OCI-LY1 (cell line): ENCODE measurements around the gene FAP.

Experiments
- H2AFZ ChIP-seq: fragments of 200-600 bp; sonication (generic), shearing (Covaris generic); 2 replicates; pipeline ENCODE4 v1.6.0; 2014; ENCODE audit warnings: antibody characterized with exemption, mild to moderate bottlenecking, low read length
- H3F3A ChIP-seq: fragments of 200-600 bp; sonication (generic), shearing (Covaris generic); 2 replicates; pipeline ENCODE4 v1.6.0; 2014; ENCODE audit warnings: mild to moderate bottlenecking, antibody characterized with exemption, low read length, moderate library complexity; ENCODE audit not compliant: insufficient read depth
- H3K27ac ChIP-seq: fragments of 200-600 bp; sonication (generic); 2 replicates; pipeline ENCODE4 v1.5.1; 2014; ENCODE audit warnings: low read length, mixed run types, mild to moderate bottlenecking, low read depth; ENCODE audit not compliant: poor library complexity, severe bottlenecking
- H3K27me3 ChIP-seq: fragments of 200-600 bp; sonication (generic); 2 replicates; pipeline ENCODE4 v1.6.0; 2014; ENCODE audit warnings: antibody characterized with exemption, mild to moderate bottlenecking, low read length, moderate library complexity; ENCODE audit not compliant: insufficient read depth
- H3K36me3 ChIP-seq: fragments of 200-600 bp; sonication (generic); 2 replicates; pipeline ENCODE4 v1.6.1; 2014; ENCODE audit warnings: mild to moderate bottlenecking, antibody characterized with exemption, low read length, moderate library complexity, mixed read lengths; ENCODE audit not compliant: insufficient read depth
- H3K4me1 ChIP-seq: fragments of 200-600 bp; sonication (generic); 2 replicates; pipeline ENCODE4 v1.5.1; 2014; ENCODE audit warnings: mild to moderate bottlenecking, low read length, moderate library complexity; ENCODE audit not compliant: insufficient read depth, severe bottlenecking
- H3K4me2 ChIP-seq: fragments of 200-600 bp; sonication (generic), shearing (Covaris generic); 2 replicates; pipeline ENCODE4 v1.6.1; 2014; ENCODE audit warnings: low read length
- H3K4me3 ChIP-seq: fragments of 200-600 bp; sonication (generic); 2 replicates; pipeline ENCODE4 v1.5.1; 2014; ENCODE audit warnings: low read length, low read depth, mild to moderate bottlenecking, mixed read lengths; ENCODE audit not compliant: poor library complexity, severe bottlenecking
- H3K79me2 ChIP-seq: fragments of 200-600 bp; shearing (Covaris generic); 2 replicates; pipeline ENCODE4 v1.6.1; 2016; ENCODE audit warnings: mixed run types, low read length, mixed read lengths; ENCODE audit not compliant: insufficient read depth
- H3K9ac ChIP-seq: fragments of 200-600 bp; sonication (generic), shearing (Covaris generic); 2 replicates; pipeline ENCODE4 v1.6.1; 2014; ENCODE audit warnings: mild to moderate bottlenecking, low read length, mixed read lengths
- H3K9me2 ChIP-seq: fragments of 200-600 bp; sonication (generic), shearing (Covaris generic); 2 replicates; pipeline ENCODE4 v1.6.1; 2014; ENCODE audit warnings: low read depth, mild to moderate bottlenecking, low read length, mixed read lengths
- H3K9me3 ChIP-seq: fragments of 200-600 bp; shearing (Covaris generic); 2 replicates; pipeline ENCODE4 v1.6.1; 2014; ENCODE audit warnings: low read length, mixed read lengths
- H4K20me1 ChIP-seq: fragments of 200-600 bp; sonication (generic), shearing (Covaris generic); 2 replicates; pipeline ENCODE4 v1.6.0; 2016; ENCODE audit warnings: mild to moderate bottlenecking, low read length; ENCODE audit not compliant: insufficient read depth
- CTCF ChIP-seq: fragments of 200-600 bp; sonication (generic), shearing (Covaris generic); IDR thresholded peaks from 2 replicates; pipeline ENCODE4 v1.5.1; 2017; ENCODE audit warnings: mild to moderate bottlenecking, antibody characterized with exemption, low read length, moderate library complexity, mixed read lengths
- EZH2 ChIP-seq: fragments of 200-600 bp; sonication (generic), shearing (Covaris generic); IDR thresholded peaks from 2 replicates; pipeline ENCODE4 v1.8.0; 2017; ENCODE audit warnings: borderline replicate concordance, mixed run types, mild to moderate bottlenecking, antibody characterized with exemption, low read length, moderate library complexity, mixed read lengths

Gene FAP

GRCh38 chr2:162243294-162243693, at the start of gene FAP:
TSS of gene FAP (minus strand) at chr2:162243445. CDS start at chr2:162243327, 118 bp downstream.
- H3K27ac ChIP-seq = no peak within 1 kb of the TSS
- H3K79me2 ChIP-seq = no peaks in the 10 kb centered on the region
- no peaks in the 10 kb centered on the region for H4K20me1 ChIP-seq
- H3K36me3 ChIP-seq = no peaks in the 10 kb centered on the region
- H3K27me3 ChIP-seq = no peaks in the 10 kb centered on the region
- H3K9me3 ChIP-seq = no peaks in the 10 kb centered on the region
- H3K4me2 ChIP-seq = no peak within 1 kb of the TSS
- no peak within 1 kb of the TSS for H3K4me3 ChIP-seq
- no peak within 1 kb of the TSS for H2AFZ ChIP-seq
- no peak for TF ChIP-seq EZH2
- no peak for TF ChIP-seq CTCF
- no peaks in the 10 kb centered on the region for H3K4me1 ChIP-seq
- no peak within 1 kb of the TSS for H3K9ac ChIP-seq
- H3K9me2 ChIP-seq = no peaks in the 10 kb centered on the region
- H3F3A ChIP-seq = no peaks in the 10 kb centered on the region

GRCh38 chr2:162291748-162292147, 48.5 kb upstream of the FAP start:
- no peak overlapping the region for H3K4me3 ChIP-seq
- H3K9me2 ChIP-seq = no peaks in the 10 kb centered on the region
- no peaks in the 10 kb centered on the region for H4K20me1 ChIP-seq
- H3K4me1 ChIP-seq = no peaks in the 10 kb centered on the region
- H3K27me3 ChIP-seq = no peaks in the 10 kb centered on the region
- no peak overlapping the region for H3K27ac ChIP-seq
- TF ChIP-seq EZH2 (no peak), CTCF (no peak)
- no peaks in the 10 kb centered on the region for H3K36me3 ChIP-seq
- no peak overlapping the region for H3K9ac ChIP-seq
- no peaks in the 10 kb centered on the region for H3F3A ChIP-seq
- H3K4me2 ChIP-seq = no peak overlapping the region
- no peak overlapping the region for H2AFZ ChIP-seq
- H3K9me3 ChIP-seq = no peaks in the 10 kb centered on the region
- no peaks in the 10 kb centered on the region for H3K79me2 ChIP-seq

- H3K9me3 ChIP-seq = no peaks in the 10 kb centered on the region
- no peaks in the 10 kb centered on the region for H4K20me1 ChIP-seq
- no peaks in the 10 kb centered on the region for H3K27me3 ChIP-seq
- H3K4me1 ChIP-seq = no peaks in the 10 kb centered on the region
- H3K9ac ChIP-seq = no peak overlapping the region
- no peak overlapping the region for H3K27ac ChIP-seq
- no peak for TF ChIP-seq EZH2
- no peak for TF ChIP-seq CTCF
- no peak overlapping the region for H2AFZ ChIP-seq
- H3K79me2 ChIP-seq = no peaks in the 10 kb centered on the region
- H3F3A ChIP-seq = no peaks in the 10 kb centered on the region
- H3K9me2 ChIP-seq = no peaks in the 10 kb centered on the region
- H3K4me3 ChIP-seq = no peak overlapping the region
- no peaks in the 10 kb centered on the region for H3K36me3 ChIP-seq
- H3K4me2 ChIP-seq = no peak overlapping the region
Measured at GRCh38 chr2:162282765-162283425, 39.6 kb upstream of the FAP start.
